ENCODE results near the gene ZNF579.

Gene ZNF579

GRCh38 chr19:55544776-55545439, 35.7 kb downstream of the ZNF579 start:
- H3K4me2 ChIP-seq (ENCODE audit: low read length) = no peak overlapping the region
- no peaks in the 10 kb centered on the region for H3K36me3 ChIP-seq (ENCODE audit: control insufficient read depth, insufficient read depth, low read length)
- no peak overlapping the region for H3K27ac ChIP-seq
- H3K9me3 ChIP-seq (ENCODE audit: control insufficient read depth, low read length) = no peaks in the 10 kb centered on the region
- TF ChIP-seq CTCF (IDR thresholded peaks at IDR 0.05) = no peak
- no peaks in the 10 kb centered on the region for H3K79me2 ChIP-seq
- H3K27me3 ChIP-seq (ENCODE audit: control insufficient read depth, insufficient read depth, low read length) = no peaks in the 10 kb centered on the region
- no peak overlapping the region for H3K9ac ChIP-seq
- no peak overlapping the region for H3K4me3 ChIP-seq (ENCODE audit: low read depth, low read length)
- H2AFZ ChIP-seq = no peak overlapping the region
- H3K4me1 ChIP-seq = no peaks in the 10 kb centered on the region

GRCh38 chr19:55544014-55544413, 36.6 kb downstream of the ZNF579 start:
- H3K4me1 ChIP-seq = no peaks in the 10 kb centered on the region
- no peaks in the 10 kb centered on the region for H3K36me3 ChIP-seq (ENCODE audit: control insufficient read depth, insufficient read depth, low read length)
- H2AFZ ChIP-seq = no peak overlapping the region
- no peak overlapping the region for H3K4me3 ChIP-seq (ENCODE audit: low read depth, low read length)
- no peak overlapping the region for H3K9ac ChIP-seq
- H3K9me3 ChIP-seq (ENCODE audit: control insufficient read depth, low read length) = no peaks in the 10 kb centered on the region
- no peak overlapping the region for H3K27ac ChIP-seq
- H3K4me2 ChIP-seq (ENCODE audit: low read length) = no peak overlapping the region
- no peak for TF ChIP-seq CTCF (IDR thresholded peaks at IDR 0.05)
- H3K27me3 ChIP-seq (ENCODE audit: control insufficient read depth, insufficient read depth, low read length) = no peaks in the 10 kb centered on the region
- H3K79me2 ChIP-seq = no peaks in the 10 kb centered on the region

GRCh38 chr19:55543567-55543966, 37.1 kb downstream of the ZNF579 start:
- H3K27ac ChIP-seq = no peak overlapping the region
- no peaks in the 10 kb centered on the region for H3K27me3 ChIP-seq (ENCODE audit: control insufficient read depth, insufficient read depth, low read length)
- no peak overlapping the region for H3K9ac ChIP-seq
- H3K4me3 ChIP-seq (ENCODE audit: low read depth, low read length) = no peak overlapping the region
- no peak overlapping the region for H3K4me2 ChIP-seq (ENCODE audit: low read length)
- no peaks in the 10 kb centered on the region for H3K36me3 ChIP-seq (ENCODE audit: control insufficient read depth, insufficient read depth, low read length)
- no peaks in the 10 kb centered on the region for H3K9me3 ChIP-seq (ENCODE audit: control insufficient read depth, low read length)
- H2AFZ ChIP-seq = no peak overlapping the region
- no peak for TF ChIP-seq CTCF (IDR thresholded peaks at IDR 0.05)
- no peaks in the 10 kb centered on the region for H3K4me1 ChIP-seq
- H3K79me2 ChIP-seq = no peaks in the 10 kb centered on the region

GRCh38 chr19:55542292-55542855, 38.3 kb downstream of the ZNF579 start:
- Histone ChIP-seq H2AFZ (no peak overlapping the region), H3K27me3 (ENCODE audit: control insufficient read depth, insufficient read depth, low read length) (no peaks in the 10 kb centered on the region), H3K36me3 (ENCODE audit: control insufficient read depth, insufficient read depth, low read length) (no peaks in the 10 kb centered on the region), H3K9ac (no peak overlapping the region), H3K4me1 (no peaks in the 10 kb centered on the region), H3K79me2 (no peaks in the 10 kb centered on the region), H3K4me2 (ENCODE audit: low read length) (no peak overlapping the region), H3K4me3 (ENCODE audit: low read depth, low read length) (no peak overlapping the region), H3K27ac (no peak overlapping the region), H3K9me3 (ENCODE audit: control insufficient read depth, low read length) (no peaks in the 10 kb centered on the region)
- TF ChIP-seq CTCF (IDR thresholded peaks at IDR 0.05) = no peak

- no peaks in the 10 kb centered on the region for H3K27me3 ChIP-seq (ENCODE audit: control insufficient read depth, insufficient read depth, low read length)
- H3K27ac ChIP-seq = no peak overlapping the region
- H3K4me2 ChIP-seq (ENCODE audit: low read length) = no peak overlapping the region
- H3K79me2 ChIP-seq = no peaks in the 10 kb centered on the region
- H3K36me3 ChIP-seq (ENCODE audit: control insufficient read depth, insufficient read depth, low read length) = no peaks in the 10 kb centered on the region
- H3K4me3 ChIP-seq (ENCODE audit: low read depth, low read length) = no peak overlapping the region
- TF ChIP-seq CTCF (IDR thresholded peaks at IDR 0.05) = no peak
- H2AFZ ChIP-seq = no peak overlapping the region
- no peak overlapping the region for H3K9ac ChIP-seq
- no peaks in the 10 kb centered on the region for H3K9me3 ChIP-seq (ENCODE audit: control insufficient read depth, low read length)
- no peaks in the 10 kb centered on the region for H3K4me1 ChIP-seq
Measured at GRCh38 chr19:55541091-55541490, 39.6 kb downstream of the ZNF579 start.

Data from parathyroid adenoma (tissue), 2 donors.